Measurements from ENCODE around the gene DPP6.
"Not testable (repeated sequence)": the region's sequence is repeated elsewhere in the genome, so short reads cannot be mapped to it uniquely, and the experiment has no call there.

DNA sequence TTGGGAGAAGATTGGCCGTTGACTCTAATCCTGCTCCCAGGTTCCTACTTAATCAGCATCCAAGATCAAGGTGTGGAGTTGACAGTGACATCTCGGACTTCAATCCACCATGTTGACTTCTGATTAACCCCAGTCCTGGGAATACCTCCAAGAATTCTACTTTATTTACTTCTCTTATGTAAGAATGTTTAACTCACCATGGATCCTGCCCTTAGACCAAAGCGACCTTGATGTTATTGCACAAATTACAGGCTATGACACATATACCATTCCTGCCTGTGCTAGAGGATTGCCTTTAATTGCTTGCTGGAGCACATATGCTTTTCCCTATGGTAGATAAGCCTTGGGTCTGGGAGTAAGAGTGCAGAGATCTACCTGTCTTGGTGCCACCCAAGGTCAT lies 28.1 kb downstream of the DPP6 start:
- TF ChIP-seq POLR2A (IDR thresholded peaks at IDR 0.05; ENCODE audit: low read length); GATA1 (IDR thresholded peaks at IDR 0.05; ENCODE audit: low read depth, low read length): not testable (repeated sequence)
